ENCODE measurements around the gene PLEKHO2. TPM values are rescaled to one million over a fixed set of nuclear protein-coding genes. Genes with fewer than 3 reads are reported as not detected.

Gene PLEKHO2
- total RNA-seq, 4 donors from 2014 or later = 2.0 to 5.4 (median 3.3) TPM

DNA sequence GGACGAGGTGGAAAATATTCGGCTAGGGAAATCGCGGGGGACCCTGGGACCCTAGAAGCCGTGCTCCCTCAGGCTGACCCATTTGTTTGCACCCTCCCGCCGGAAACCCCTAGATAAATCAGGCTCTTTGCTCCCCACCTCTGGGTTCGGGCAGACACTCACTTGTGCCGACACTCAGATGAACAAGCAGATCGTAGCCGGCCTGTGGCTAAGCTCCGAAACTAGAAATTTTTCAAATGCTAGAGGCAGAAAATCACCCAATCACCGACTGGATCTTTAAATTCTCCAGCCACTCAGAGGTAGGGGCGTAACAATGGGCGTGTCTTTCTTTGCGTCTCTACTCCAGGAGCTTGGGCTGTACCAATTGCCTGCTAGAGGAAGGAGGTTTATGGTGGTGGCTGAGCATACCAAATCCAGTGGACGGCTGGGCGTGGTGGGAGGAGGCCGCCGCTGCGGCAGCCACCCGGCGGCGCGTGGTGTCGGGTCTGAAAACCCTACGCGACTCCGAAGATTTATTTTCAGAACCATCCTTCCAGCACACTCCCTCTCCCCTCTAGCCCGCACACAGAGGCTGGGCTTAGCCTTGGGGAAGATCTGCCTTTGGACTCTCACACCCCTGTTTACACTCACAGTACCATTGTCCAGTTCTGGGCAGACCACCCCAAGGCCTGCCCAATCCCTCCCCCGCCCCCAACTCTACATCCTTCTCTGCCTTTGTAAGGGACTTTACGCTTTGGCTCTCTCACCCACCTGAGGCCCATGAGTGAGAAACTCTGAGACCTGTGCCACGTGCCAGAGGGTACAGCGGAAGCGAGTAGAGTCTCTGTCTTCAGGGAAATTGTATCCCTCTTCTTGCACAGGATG is 16.1 kb upstream of the PLEKHO2 start, which contains the start of gene PIF1:
PIF1 (minus strand) TSS at position 217 of the 864 bp plus-strand sequence. CDS start 1,312 bp downstream, outside the sequence.
- H3K27me3 ChIP-seq = no peaks in the 10 kb centered on the region
- intact Hi-C loops (cut with DNase I; ENCODE audit: low total_unique reads) = no loop called here
- no peaks in the 10 kb centered on the region for H3K9me3 ChIP-seq
- no peaks in the 10 kb centered on the region for H3K36me3 ChIP-seq
- ATAC-seq = peak; percentile 100
- peak; percentile 88 to 91 for DNase-seq
- TF ChIP-seq, protein P1, sequence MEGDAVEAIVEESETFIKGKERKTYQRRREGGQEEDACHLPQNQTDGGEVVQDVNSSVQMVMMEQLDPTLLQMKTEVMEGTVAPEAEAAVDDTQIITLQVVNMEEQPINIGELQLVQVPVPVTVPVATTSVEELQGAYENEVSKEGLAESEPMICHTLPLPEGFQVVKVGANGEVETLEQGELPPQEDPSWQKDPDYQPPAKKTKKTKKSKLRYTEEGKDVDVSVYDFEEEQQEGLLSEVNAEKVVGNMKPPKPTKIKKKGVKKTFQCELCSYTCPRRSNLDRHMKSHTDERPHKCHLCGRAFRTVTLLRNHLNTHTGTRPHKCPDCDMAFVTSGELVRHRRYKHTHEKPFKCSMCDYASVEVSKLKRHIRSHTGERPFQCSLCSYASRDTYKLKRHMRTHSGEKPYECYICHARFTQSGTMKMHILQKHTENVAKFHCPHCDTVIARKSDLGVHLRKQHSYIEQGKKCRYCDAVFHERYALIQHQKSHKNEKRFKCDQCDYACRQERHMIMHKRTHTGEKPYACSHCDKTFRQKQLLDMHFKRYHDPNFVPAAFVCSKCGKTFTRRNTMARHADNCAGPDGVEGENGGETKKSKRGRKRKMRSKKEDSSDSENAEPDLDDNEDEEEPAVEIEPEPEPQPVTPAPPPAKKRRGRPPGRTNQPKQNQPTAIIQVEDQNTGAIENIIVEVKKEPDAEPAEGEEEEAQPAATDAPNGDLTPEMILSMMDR (IDR thresholded peaks at IDR 0.05 in 4 of 5, conservative IDR thresholded peaks at IDR 0.05 in 1 of 5) = no peak
- peak; percentile 63 to 90 for TF ChIP-seq POLR2A (IDR thresholded peaks at IDR 0.05)
- H3K4me3 ChIP-seq = peak within 1 kb of the TSS; percentile 56 to 80 (median 67)
- peaks cover 16 to 17% of the 10 kb centered on the region in 2 donors for H3K4me1 ChIP-seq
- in situ Hi-C loops (cut with MboI; ENCODE audit: low sequenced_read_pairs in 4 of 4) = no loop called here
- H3K27ac ChIP-seq = peak within 1 kb of the TSS; percentile 61 to 70 (median 63)

DNA sequence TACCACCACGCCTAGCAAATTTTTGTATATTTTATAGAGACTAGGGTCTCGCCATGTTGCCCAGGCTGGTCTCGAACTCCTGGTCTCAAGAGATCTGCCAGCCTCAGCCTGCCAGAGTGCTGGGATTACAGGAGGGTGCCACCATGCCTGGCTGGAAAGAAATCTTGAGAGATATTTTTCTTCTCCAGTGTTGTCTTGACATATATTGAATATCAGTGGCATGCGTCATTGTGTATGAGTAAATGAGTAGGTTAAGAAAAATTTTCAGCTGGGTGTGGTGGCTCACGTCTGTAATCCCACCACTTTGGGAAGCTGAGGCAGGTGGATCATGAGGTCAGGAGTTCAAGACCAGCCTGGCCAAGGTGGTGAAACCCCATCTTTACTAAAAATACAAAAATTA is 12.7 kb upstream of the PLEKHO2 start:
- TF ChIP-seq, protein P1 (IDR thresholded peaks at IDR 0.05 in 4 of 5, conservative IDR thresholded peaks at IDR 0.05 in 1 of 5) = no peak
- TF ChIP-seq POLR2A (IDR thresholded peaks at IDR 0.05) = no peak
- peaks cover 13 to 17% of the 10 kb centered on the region in 2 donors for H3K4me1 ChIP-seq
- no peaks in the 10 kb centered on the region for H3K9me3 ChIP-seq
- in situ Hi-C loops (cut with MboI; ENCODE audit: low sequenced_read_pairs in 4 of 4) = no loop called here
- intact Hi-C loops (cut with DNase I; ENCODE audit: low total_unique reads) = no loop called here
- H3K27ac ChIP-seq = no peak overlapping the region
- ATAC-seq (no peak), DNase-seq (no peak)
- no peaks in the 10 kb centered on the region for H3K36me3 ChIP-seq
- H3K27me3 ChIP-seq = no peaks in the 10 kb centered on the region
- no peak overlapping the region for H3K4me3 ChIP-seq

DNA sequence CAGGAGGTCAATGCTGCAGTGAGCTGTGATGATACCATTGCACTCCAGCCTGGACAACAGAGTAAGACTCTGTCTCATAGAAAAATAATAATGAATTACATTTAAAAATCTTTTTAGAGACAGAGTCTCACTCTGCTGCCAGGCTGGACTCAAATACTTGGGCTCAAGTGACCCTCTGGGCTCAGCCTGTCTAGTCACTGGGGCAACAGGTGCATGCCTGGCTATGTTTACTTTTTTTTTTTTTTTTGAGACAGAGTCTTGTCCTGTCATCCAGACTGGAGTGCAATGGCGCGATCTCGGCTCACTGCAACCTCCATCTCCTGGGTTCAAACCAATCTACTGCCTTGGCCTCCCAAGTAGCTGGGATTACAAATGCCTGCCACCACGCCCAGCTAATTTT is 8.0 kb upstream of the PLEKHO2 start:
- no peak for TF ChIP-seq POLR2A (IDR thresholded peaks at IDR 0.05)
- TF ChIP-seq, protein P1 (IDR thresholded peaks at IDR 0.05 in 4 of 5, conservative IDR thresholded peaks at IDR 0.05 in 1 of 5) = no peak
- DNase-seq (peak in 1 of 2 donors; percentile 40), ATAC-seq (peak; percentile 37 to 44)
- H3K4me1 ChIP-seq = peaks cover 3 to 4% of the 10 kb centered on the region in 2 donors
- H3K9me3 ChIP-seq = no peaks in the 10 kb centered on the region
- H3K27ac ChIP-seq = peak overlapping the region in 2 of 4 donors; percentile 31 to 52
- H3K4me3 ChIP-seq = no peak overlapping the region
- no peaks in the 10 kb centered on the region for H3K27me3 ChIP-seq
- H3K36me3 ChIP-seq = no peaks in the 10 kb centered on the region
- in situ Hi-C loops (cut with MboI; ENCODE audit: low sequenced_read_pairs in 4 of 4) (no loop called here), intact Hi-C loops (cut with DNase I; ENCODE audit: low total_unique reads) (no loop called here)

DNA sequence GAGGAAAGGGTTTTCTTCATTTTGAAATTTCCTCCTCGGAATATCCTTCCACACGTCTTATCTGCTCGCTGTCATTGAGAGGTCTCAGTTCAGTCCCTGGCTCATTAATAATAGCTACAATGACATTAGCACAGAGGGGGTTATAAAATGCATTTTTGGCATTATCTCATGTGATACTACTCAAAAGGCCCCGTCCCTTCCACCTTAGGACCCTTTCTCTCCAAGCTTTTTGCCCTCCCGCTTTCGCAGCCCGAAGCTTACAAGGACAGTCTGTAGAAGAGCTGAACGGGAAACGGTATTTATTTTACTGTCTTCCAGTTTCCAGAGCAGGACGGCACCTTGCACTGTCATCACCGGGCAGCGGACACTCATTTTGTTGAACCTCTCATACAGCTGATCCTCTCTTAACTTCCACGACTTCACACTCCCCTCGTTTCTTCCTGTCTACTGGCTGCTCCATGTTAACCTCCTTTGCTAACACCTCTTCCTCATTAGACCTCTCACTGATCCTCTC is 5.6 kb upstream of the PLEKHO2 start:
- no peaks in the 10 kb centered on the region for H3K36me3 ChIP-seq
- peak overlapping the region; percentile 44 to 76 (median 62) for H3K27ac ChIP-seq
- intact Hi-C loops (cut with DNase I; ENCODE audit: low total_unique reads) (loop anchor here (5.0 kb wide), 1 partner anchor 374 kb away; the partner anchor contains the start of gene ZNF609), in situ Hi-C loops (cut with MboI; ENCODE audit: low sequenced_read_pairs in 4 of 4) (no loop called here)
- peak overlapping the region; percentile 23 to 45 (median 34) for H3K4me3 ChIP-seq
- ATAC-seq (peak; percentile 20 to 39), DNase-seq (no peak)
- H3K27me3 ChIP-seq = no peaks in the 10 kb centered on the region
- no peak for TF ChIP-seq POLR2A (IDR thresholded peaks at IDR 0.05)
- TF ChIP-seq, protein P1 (IDR thresholded peaks at IDR 0.05 in 4 of 5, conservative IDR thresholded peaks at IDR 0.05 in 1 of 5) = no peak
- peaks cover 10 to 11% of the 10 kb centered on the region in 2 donors for H3K4me1 ChIP-seq
- no peaks in the 10 kb centered on the region for H3K9me3 ChIP-seq
